ENCODE measurements around the gene MFGE8. TPM values are rescaled to one million over a fixed set of nuclear protein-coding genes. Genes with fewer than 3 reads are reported as not detected.

Gene MFGE8
- polyA plus RNA-seq, 1 donor from 2014 or later, result 1.1 TPM

GRCh38 chr15:88906551-88906950, 6.6 kb downstream of the MFGE8 start:
- Histone ChIP-seq H3K9me2 (ENCODE audit: insufficient read depth, low read length) (no peaks in the 10 kb centered on the region), H3K27me3 (ENCODE audit: insufficient read depth, low read depth, low read length) (no peaks in the 10 kb centered on the region), H3K79me2 (replicated peaks; ENCODE audit: insufficient read depth, low read length) (no peaks in the 10 kb centered on the region), H3F3A (ENCODE audit: insufficient read depth, low read length, poor library complexity, severe bottlenecking) (no peaks in the 10 kb centered on the region), H3K9me3 (ENCODE audit: low read length) (no peaks in the 10 kb centered on the region), H3K36me3 (ENCODE audit: insufficient read depth, low read length) (no peaks in the 10 kb centered on the region), H4K20me1 (ENCODE audit: insufficient read depth) (no peaks in the 10 kb centered on the region), H3K9ac (ENCODE audit: low read length) (no peak overlapping the region), H3K4me2 (ENCODE audit: low read length) (no peak overlapping the region), H2AFZ (ENCODE audit: low read depth, low read length) (no peak overlapping the region), H3K27ac (ENCODE audit: low read length) (no peak overlapping the region), H3K4me3 (ENCODE audit: low read length) (no peak overlapping the region)
- no peak for TF ChIP-seq TAF1 (IDR thresholded peaks at IDR 0.05; ENCODE audit: low read depth)
- TF ChIP-seq CTCF (IDR thresholded peaks at IDR 0.05; ENCODE audit: poor library complexity, severe bottlenecking), result no peak
- no peak for TF ChIP-seq EP300 (conservative IDR thresholded peaks at IDR 0.05; ENCODE audit: poor library complexity, severe bottlenecking)
- TF ChIP-seq RAD21 (conservative IDR thresholded peaks at IDR 0.05), result no peak
- TF ChIP-seq SMC3 (conservative IDR thresholded peaks at IDR 0.05; ENCODE audit: poor library complexity), result no peak

GRCh38 chr15:88906130-88906529, 7.0 kb downstream of the MFGE8 start:
- H3K36me3 ChIP-seq (ENCODE audit: insufficient read depth, low read length), result no peaks in the 10 kb centered on the region
- no peaks in the 10 kb centered on the region for H3K9me2 ChIP-seq (ENCODE audit: insufficient read depth, low read length)
- no peak overlapping the region for H3K9ac ChIP-seq (ENCODE audit: low read length)
- H4K20me1 ChIP-seq (ENCODE audit: insufficient read depth), result no peaks in the 10 kb centered on the region
- no peaks in the 10 kb centered on the region for H3K9me3 ChIP-seq (ENCODE audit: low read length)
- TF ChIP-seq RAD21 (conservative IDR thresholded peaks at IDR 0.05), result no peak
- TF ChIP-seq SMC3 (conservative IDR thresholded peaks at IDR 0.05; ENCODE audit: poor library complexity), result no peak
- TF ChIP-seq POLR2AphosphoS5 (IDR thresholded peaks at IDR 0.05), result no peak
- TF ChIP-seq TAF1 (IDR thresholded peaks at IDR 0.05; ENCODE audit: low read depth), result no peak
- no peak for TF ChIP-seq MXI1 (conservative IDR thresholded peaks at IDR 0.05; ENCODE audit: poor library complexity, severe bottlenecking)
- TF ChIP-seq EP300 (conservative IDR thresholded peaks at IDR 0.05; ENCODE audit: poor library complexity, severe bottlenecking), result no peak
- TF ChIP-seq EZH2 (IDR thresholded peaks at IDR 0.05; ENCODE audit: borderline replicate concordance, insufficient read depth, low read length, poor library complexity, severe bottlenecking), result no peak
- TF ChIP-seq CTCF (IDR thresholded peaks at IDR 0.05; ENCODE audit: poor library complexity, severe bottlenecking), result no peak
- no peak for TF ChIP-seq REST (IDR thresholded peaks at IDR 0.05; ENCODE audit: borderline replicate concordance)
- no peak overlapping the region for H3K4me2 ChIP-seq (ENCODE audit: low read length)
- H3K4me3 ChIP-seq (ENCODE audit: low read length), result no peak overlapping the region
- H3K79me2 ChIP-seq (replicated peaks; ENCODE audit: insufficient read depth, low read length), result no peaks in the 10 kb centered on the region
- H3K27ac ChIP-seq (ENCODE audit: low read length), result no peak overlapping the region
- H2AFZ ChIP-seq (ENCODE audit: low read depth, low read length), result no peak overlapping the region
- H3F3A ChIP-seq (ENCODE audit: insufficient read depth, low read length, poor library complexity, severe bottlenecking), result no peaks in the 10 kb centered on the region
- H3K27me3 ChIP-seq (ENCODE audit: insufficient read depth, low read depth, low read length), result no peaks in the 10 kb centered on the region
